Tibial artery (tissue), 4 donors: ENCODE measurements around the gene CORO2B.

ENCODE experiments used
- DNase-seq, 2 donors: peaks; one replicate each; pipeline ENCODE4 v3.0.0-alpha.2; 2019
- H3K27ac ChIP-seq, 2 donors: fragments of 200-600 bp; sonication (generic) in 1 of 2; 1 replicate in 1 of 2; 2 replicates in 1 of 2; pipeline ENCODE4 v1.5.1; 2018 to 2019; ENCODE audit warnings: mild to moderate bottlenecking in 1 of 2
- H3K27me3 ChIP-seq, 2 donors: fragments of 200-600 bp; sonication (generic) in 1 of 2; one replicate each; pipeline versions ENCODE4 v1.5.1 to v1.6.0; 2016 to 2019
- H3K36me3 ChIP-seq, 3 donors: fragments of 200-600 bp; sonication (generic) in 2 of 3; one replicate each; pipeline ENCODE4 v1.5.1; 2016 to 2019; ENCODE audit warnings: mild to moderate bottlenecking in 2 of 3
- H3K4me1 ChIP-seq, 4 donors: fragments of 200-600 bp; sonication (generic) in 2 of 4; 1 replicate in 3 of 4; 2 replicates in 1 of 4; pipeline ENCODE4 v1.5.1; 2016 to 2019
- H3K4me3 ChIP-seq, 2 donors: fragments of 200-600 bp; sonication (generic) in 1 of 2; 1 replicate in 1 of 2; 2 replicates in 1 of 2; pipeline ENCODE4 v1.5.1; 2018 to 2019; ENCODE audit warnings: mild to moderate bottlenecking in 2 of 2
- H3K9me3 ChIP-seq, 3 donors: fragments of 200-600 bp; sonication (generic) in 1 of 3; one replicate each; pipeline ENCODE4 v1.5.1; 2016 to 2019
- CTCF ChIP-seq, 2 experiments: fragments of 200-600 bp in 1 of 2; fragments of 450-650 bp in 1 of 2; IDR thresholded peaks; one replicate each; pipeline ENCODE4 v1.5.1; 2017 to 2019; ENCODE audit warnings: antibody characterized with exemption in 2 of 2, mild to moderate bottlenecking in 1 of 2, moderate library complexity in 1 of 2
- intact Hi-C: fragments of 100-400 bp; cut with DNase I; formaldehyde crosslinking; loops from one replicate; pipeline ENCODE4 v1.15.0; 2023; ENCODE audit warnings: low total_unique reads

CORO2B gene

GRCh38 chr15:68582864-68583263 is 4.1 kb downstream of the CORO2B start:
- H3K36me3 ChIP-seq, result no peaks in the 10 kb centered on the region
- intact Hi-C loops, result no loop called here
- peak overlapping the region in 1 of 2 donors; percentile 47 for H3K27ac ChIP-seq
- no peak overlapping the region for H3K4me3 ChIP-seq
- peak in 1 of 2 donors; percentile 39 for DNase-seq
- H3K4me1 ChIP-seq, result peaks cover 0 to 39% (median 18%) of the 10 kb centered on the region in 4 donors
- no peaks in the 10 kb centered on the region for H3K9me3 ChIP-seq
- no peaks in the 10 kb centered on the region for H3K27me3 ChIP-seq
- no peak for TF ChIP-seq CTCF (IDR thresholded peaks at IDR 0.05)

GRCh38 chr15:68583321-68583720 is 4.5 kb downstream of the CORO2B start:
- intact Hi-C loops, result no loop called here
- H3K9me3 ChIP-seq, result no peaks in the 10 kb centered on the region
- H3K4me3 ChIP-seq, result no peak overlapping the region
- TF ChIP-seq CTCF (IDR thresholded peaks at IDR 0.05), result no peak
- peak in 1 of 2 donors; percentile 47 for DNase-seq
- H3K27ac ChIP-seq, result peak overlapping the region in 1 of 2 donors; percentile 47
- H3K27me3 ChIP-seq, result no peaks in the 10 kb centered on the region
- no peaks in the 10 kb centered on the region for H3K36me3 ChIP-seq
- peaks cover 0 to 34% (median 14%) of the 10 kb centered on the region in 4 donors for H3K4me1 ChIP-seq

GRCh38 chr15:68583936-68584755 is 5.4 kb downstream of the CORO2B start:
- DNase-seq, result peak in 1 of 2 donors; percentile 68
- intact Hi-C loops, result no loop called here
- Histone ChIP-seq H3K36me3 (no peaks in the 10 kb centered on the region), H3K9me3 (no peaks in the 10 kb centered on the region), H3K27ac (peak overlapping the region; percentile 45 to 47), H3K4me3 (no peak overlapping the region), H3K27me3 (no peaks in the 10 kb centered on the region), H3K4me1 (peaks cover 0 to 31% (median 10%) of the 10 kb centered on the region in 4 donors)
- TF ChIP-seq CTCF (IDR thresholded peaks at IDR 0.05), result no peak

GRCh38 chr15:68584756-68585573 is 6.2 kb downstream of the CORO2B start:
- Histone ChIP-seq H3K27ac (peak overlapping the region; percentile 45 to 47), H3K27me3 (no peaks in the 10 kb centered on the region), H3K4me3 (no peak overlapping the region), H3K4me1 (peaks cover 0 to 29% (median 6%) of the 10 kb centered on the region in 4 donors), H3K36me3 (no peaks in the 10 kb centered on the region), H3K9me3 (no peaks in the 10 kb centered on the region)
- TF ChIP-seq CTCF (IDR thresholded peaks at IDR 0.05), result no peak
- intact Hi-C loops, result no loop called here
- peak in 1 of 2 donors; percentile 52 for DNase-seq

- peak in 1 of 2 donors; percentile 25 for DNase-seq
- intact Hi-C loops, result no loop called here
- Histone ChIP-seq H3K4me3 (no peak overlapping the region), H3K27me3 (no peaks in the 10 kb centered on the region), H3K27ac (peak overlapping the region in 1 of 2 donors; percentile 44), H3K36me3 (no peaks in the 10 kb centered on the region), H3K4me1 (peaks cover 0 to 37% (median 10%) of the 10 kb centered on the region in 4 donors), H3K9me3 (no peaks in the 10 kb centered on the region)
- no peak for TF ChIP-seq CTCF (IDR thresholded peaks at IDR 0.05)
These were observed 6.9 kb downstream of the CORO2B start for GRCh38 chr15:68585574-68586273.
